ENCODE results near the gene RASAL2. TPM values are rescaled to one million over a fixed set of nuclear protein-coding genes. Genes with fewer than 3 reads are reported as not detected.
A peak's percentile ranks its signal among the peaks of the same experiment; 100 is the strongest.

The RASAL2 gene
- total and polyA plus RNA-seq, 2 experiments from 2014 or later, result 16.0 to 42.2 TPM

GRCh38 chr1:178266619-178267066 is 172.7 kb downstream of the RASAL2 start:
- Mint-ChIP-seq H3K4me3 (peak overlapping the region; percentile 58), H3K27me3 (ENCODE audit: insufficient read depth, low read depth, poor library complexity) (peaks cover under 1% of the 10 kb centered on the region), H3K27ac (peak overlapping the region; percentile 96), H3K9me3 (no peaks in the 10 kb centered on the region; the same call in 2 of the 3 replicates), H3K4me1 (peaks cover 89% of the 10 kb centered on the region), H3K36me3 (ENCODE audit: low read depth) (0 out of 3 replicates have a peak, but pooled peaks cover 2% of the 10 kb centered on the region)
- H3K4me1 ChIP-seq (ENCODE audit: insufficient read depth), result peaks cover 71% of the 10 kb centered on the region
- peak; percentile 86 for TF ChIP-seq POLR2AphosphoS5 (IDR thresholded peaks at IDR 0.05; ENCODE audit: low read depth)
- peak; percentile 80 for TF ChIP-seq NANOG (IDR thresholded peaks at IDR 0.05; ENCODE audit: borderline replicate concordance)
- TF ChIP-seq JUNB (IDR thresholded peaks at IDR 0.05; ENCODE audit: unreplicated experiment), result no peak
- no peak for TF ChIP-seq STAT1 (IDR thresholded peaks at IDR 0.05; ENCODE audit: unreplicated experiment)
- 0 out of 2 replicates have a peak, but pooled peaks have one; percentile 54 for TF ChIP-seq ZNF462 (CRISPR knock-in tag; IDR thresholded peaks at IDR 0.05)
- no peaks in the 10 kb centered on the region for H3F3A ChIP-seq (replicated peaks; ENCODE audit: low read depth)
- no peaks in the 10 kb centered on the region for H4K20me1 ChIP-seq (replicated peaks; ENCODE audit: insufficient read depth)
- peak overlapping the region; percentile 98 for H3K27ac ChIP-seq (ENCODE audit: low read depth)
- peak; percentile 97 for DNase-seq (ENCODE audit: low spot score)
- no peaks in the 10 kb centered on the region for H3K36me3 ChIP-seq (ENCODE audit: insufficient read depth)
- ATAC-seq, result peak; percentile 89
- peak overlapping the region; percentile 42 for H3K4me3 ChIP-seq
- H3K79me2 ChIP-seq (replicated peaks; ENCODE audit: insufficient read depth), result peaks cover 58% of the 10 kb centered on the region
- no peaks in the 10 kb centered on the region for H3K27me3 ChIP-seq (ENCODE audit: insufficient read depth)
- H2AFZ ChIP-seq, result no peak overlapping the region
- H3K4me2 ChIP-seq, result peak overlapping the region; percentile 67
- H3K9me2 ChIP-seq (ENCODE audit: insufficient read depth), result no peaks in the 10 kb centered on the region

- Histone ChIP-seq H3K27ac (ENCODE audit: low read depth) (peak overlapping the region; percentile 98), H3K27me3 (ENCODE audit: insufficient read depth) (no peaks in the 10 kb centered on the region), H3K79me2 (replicated peaks; ENCODE audit: insufficient read depth) (peaks cover 64% of the 10 kb centered on the region), H2AFZ (no peak overlapping the region), H4K20me1 (replicated peaks; ENCODE audit: insufficient read depth) (no peaks in the 10 kb centered on the region), H3K4me1 (ENCODE audit: insufficient read depth) (peaks cover 76% of the 10 kb centered on the region), H3K9me2 (ENCODE audit: insufficient read depth) (no peaks in the 10 kb centered on the region), H3K4me2 (peak overlapping the region; percentile 66; the same call in 1 of the 2 replicates), H3K4me3 (no peak overlapping the region), H3K36me3 (ENCODE audit: insufficient read depth) (no peaks in the 10 kb centered on the region), H3F3A (replicated peaks; ENCODE audit: low read depth) (no peaks in the 10 kb centered on the region)
- 0 out of 3 replicates have a peak, but pooled peaks cover 2% of the 10 kb centered on the region for H3K36me3 Mint-ChIP-seq (ENCODE audit: low read depth)
- peaks cover 89% of the 10 kb centered on the region for H3K4me1 Mint-ChIP-seq
- H3K27ac Mint-ChIP-seq, result peak overlapping the region; percentile 96
- peak overlapping the region; percentile 58 for H3K4me3 Mint-ChIP-seq
- DNase-seq (ENCODE audit: low spot score), result peak; percentile 86
- no peaks in the 10 kb centered on the region; the same call in 2 of the 3 replicates for H3K9me3 Mint-ChIP-seq
- H3K27me3 Mint-ChIP-seq (ENCODE audit: insufficient read depth, low read depth, poor library complexity), result no peaks in the 10 kb centered on the region
- ATAC-seq, result peak; percentile 47
- no peak for TF ChIP-seq EZH2 (IDR thresholded peaks at IDR 0.05; ENCODE audit: low read depth, unreplicated experiment)
- TF ChIP-seq ZNF331 (CRISPR knock-in tag; IDR thresholded peaks at IDR 0.05; ENCODE audit: low read depth), result no peak
- TF ChIP-seq NANOG (IDR thresholded peaks at IDR 0.05; ENCODE audit: borderline replicate concordance), result no peak
- no peak for TF ChIP-seq CTCF (conservative IDR thresholded peaks at IDR 0.05; ENCODE audit: low read depth in 2 of 2)
- TF ChIP-seq CREB1 (CRISPR knock-in tag; IDR thresholded peaks at IDR 0.05; ENCODE audit: low read depth), result no peak
These were observed 173.8 kb downstream of the RASAL2 start for GRCh38 chr1:178267646-178268094.

Measured in GM23338 (cell line).